Thoracic aorta (tissue), 2 donors: ENCODE measurements around the gene RPS28. TPM values are rescaled to one million over a fixed set of nuclear protein-coding genes. Genes with fewer than 3 reads are reported as not detected.

Source experiments
- ATAC-seq: fragments of 150-250 bp; one replicate; pipeline ENCODE4 v1.8.0; 2017; ENCODE audit warnings: low read depth; ENCODE audit not compliant: insufficient number of reproducible peaks, low FRiP score
- DNase-seq: peaks from one replicate; pipeline ENCODE4 v3.0.0-alpha.2; 2020; ENCODE audit warnings: low spot score
- H3K27ac ChIP-seq, 2 donors: fragments of 200-600 bp; sonication (generic); 1 replicate in 1 of 2; 2 replicates in 1 of 2; pipeline ENCODE4 v1.5.1; 2016; ENCODE audit warnings: mild to moderate bottlenecking in 2 of 2, moderate library complexity in 2 of 2
- H3K27me3 ChIP-seq: fragments of 200-600 bp; sonication (generic); replicated peaks from 2 replicates; pipeline ENCODE4 v1.6.0; 2016; ENCODE audit warnings: mild to moderate bottlenecking; ENCODE audit not compliant: insufficient read depth
- H3K36me3 ChIP-seq: fragments of 200-600 bp; sonication (generic); one replicate; pipeline ENCODE4 v1.5.1; 2016
- H3K4me1 ChIP-seq, 2 donors: fragments of 200-600 bp; sonication (generic); 1 replicate in 1 of 2; 2 replicates in 1 of 2; pipeline versions ENCODE4 v1.5.1 to v1.6.0; 2016; ENCODE audit warnings: low read depth in 2 of 2, mild to moderate bottlenecking in 1 of 2; ENCODE audit not compliant: control insufficient read depth in 1 of 2
- H3K4me3 ChIP-seq: fragments of 200-600 bp; sonication (generic); 2 replicates; pipeline ENCODE4 v1.5.1; 2016; ENCODE audit warnings: mild to moderate bottlenecking
- H3K9me3 ChIP-seq: fragments of 200-600 bp; sonication (generic); 2 replicates; pipeline ENCODE4 v1.5.1; 2016
- total RNA-seq, 2 donors: library from RNA; depleted of rRNA; stranded (reverse); fragments of >200 nt; gene quantifications; one replicate each; pipeline versions ENCODE4 v1.1.0 to v1.2.3, GENCODE V29; 2016
- TF ChIP-seq, protein P1 (sequence below): fragments of 200-600 bp; sonication (generic); IDR thresholded peaks from one replicate; pipeline ENCODE4 v1.5.1; 2019; ENCODE audit warnings: antibody characterized with exemption

The RPS28 gene
- total RNA-seq, 2 donors from 2014 or later = 146 to 179 TPM

DNA sequence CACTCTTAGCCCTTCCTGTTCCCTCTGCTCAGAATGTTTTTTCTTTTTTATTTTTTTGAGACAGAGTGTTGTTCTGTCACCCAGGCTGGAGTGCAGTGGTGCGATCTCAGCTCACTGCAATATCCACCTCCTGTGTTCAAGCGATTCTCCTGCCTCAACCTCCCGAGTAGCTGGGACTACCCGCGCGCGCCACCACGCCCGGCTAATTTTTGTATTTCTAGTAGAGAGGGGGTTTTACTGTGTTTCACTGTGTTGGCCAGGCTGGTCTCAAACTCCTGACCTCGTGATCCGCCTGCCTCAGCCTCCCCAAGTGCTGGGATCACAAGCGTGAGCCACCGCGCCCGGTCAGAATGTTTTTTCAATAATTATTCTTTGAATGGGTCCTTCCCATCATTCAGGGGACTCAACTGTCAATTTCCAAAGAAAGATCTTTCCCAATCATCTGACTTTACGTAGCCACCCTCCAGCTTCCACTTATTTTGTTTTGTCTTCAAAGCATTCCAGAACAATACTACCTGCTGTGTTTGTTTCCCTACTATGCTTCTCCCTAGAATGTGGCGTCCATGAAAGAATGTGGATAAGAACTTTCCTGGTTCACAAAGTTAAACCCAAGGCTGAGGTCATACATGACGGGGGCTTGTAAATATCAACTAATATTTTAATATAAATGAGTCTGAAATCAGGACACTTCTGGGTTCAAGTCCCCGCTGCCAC, 1.3 kb upstream of the RPS28 start:
- Histone ChIP-seq H3K36me3 (peaks cover 26% of the 10 kb centered on the region), H3K4me1 (peaks cover 22 to 26% of the 10 kb centered on the region in 2 donors), H3K27me3 (no peaks in the 10 kb centered on the region), H3K4me3 (peak overlapping the region; percentile 91), H3K9me3 (no peaks in the 10 kb centered on the region), H3K27ac (no peak overlapping the region)
- DNase-seq (no peak), ATAC-seq (no peak)
- TF ChIP-seq, protein P1, sequence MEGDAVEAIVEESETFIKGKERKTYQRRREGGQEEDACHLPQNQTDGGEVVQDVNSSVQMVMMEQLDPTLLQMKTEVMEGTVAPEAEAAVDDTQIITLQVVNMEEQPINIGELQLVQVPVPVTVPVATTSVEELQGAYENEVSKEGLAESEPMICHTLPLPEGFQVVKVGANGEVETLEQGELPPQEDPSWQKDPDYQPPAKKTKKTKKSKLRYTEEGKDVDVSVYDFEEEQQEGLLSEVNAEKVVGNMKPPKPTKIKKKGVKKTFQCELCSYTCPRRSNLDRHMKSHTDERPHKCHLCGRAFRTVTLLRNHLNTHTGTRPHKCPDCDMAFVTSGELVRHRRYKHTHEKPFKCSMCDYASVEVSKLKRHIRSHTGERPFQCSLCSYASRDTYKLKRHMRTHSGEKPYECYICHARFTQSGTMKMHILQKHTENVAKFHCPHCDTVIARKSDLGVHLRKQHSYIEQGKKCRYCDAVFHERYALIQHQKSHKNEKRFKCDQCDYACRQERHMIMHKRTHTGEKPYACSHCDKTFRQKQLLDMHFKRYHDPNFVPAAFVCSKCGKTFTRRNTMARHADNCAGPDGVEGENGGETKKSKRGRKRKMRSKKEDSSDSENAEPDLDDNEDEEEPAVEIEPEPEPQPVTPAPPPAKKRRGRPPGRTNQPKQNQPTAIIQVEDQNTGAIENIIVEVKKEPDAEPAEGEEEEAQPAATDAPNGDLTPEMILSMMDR = no peak

DNA sequence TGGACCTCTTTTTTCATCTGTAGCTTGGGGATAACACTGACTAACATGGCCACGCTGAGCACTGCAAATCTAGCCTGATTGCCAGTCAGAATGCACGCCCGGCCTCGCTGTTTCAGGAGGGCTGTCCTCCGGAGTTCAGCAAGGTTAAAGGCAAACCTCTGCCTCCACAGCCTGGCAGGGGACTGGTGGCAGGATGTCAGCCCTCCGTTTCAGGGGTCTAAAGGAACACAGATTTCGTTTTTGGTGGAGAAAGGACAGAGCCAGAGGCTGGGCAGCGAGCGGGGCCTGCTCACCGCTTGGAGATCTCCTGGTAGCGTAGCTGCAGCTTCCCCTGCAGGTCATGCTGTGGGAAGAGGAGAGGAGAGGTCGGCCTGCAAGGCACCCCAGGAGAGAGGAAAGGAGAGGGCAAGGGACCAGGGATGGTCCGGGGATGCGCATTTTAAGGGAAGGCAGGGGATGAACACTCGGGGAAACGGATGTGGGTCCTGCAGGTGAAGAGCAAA, 681 bp upstream of the RPS28 start:
- TF ChIP-seq, protein P1 = no peak
- Histone ChIP-seq H3K4me1 (peaks cover 22 to 26% of the 10 kb centered on the region in 2 donors), H3K27me3 (no peaks in the 10 kb centered on the region), H3K36me3 (peaks cover 19% of the 10 kb centered on the region), H3K9me3 (no peaks in the 10 kb centered on the region), H3K27ac (peak overlapping the region; percentile 76 to 79), H3K4me3 (peak overlapping the region; percentile 91)
- DNase-seq (no peak), ATAC-seq (peak; percentile 5)

DNA sequence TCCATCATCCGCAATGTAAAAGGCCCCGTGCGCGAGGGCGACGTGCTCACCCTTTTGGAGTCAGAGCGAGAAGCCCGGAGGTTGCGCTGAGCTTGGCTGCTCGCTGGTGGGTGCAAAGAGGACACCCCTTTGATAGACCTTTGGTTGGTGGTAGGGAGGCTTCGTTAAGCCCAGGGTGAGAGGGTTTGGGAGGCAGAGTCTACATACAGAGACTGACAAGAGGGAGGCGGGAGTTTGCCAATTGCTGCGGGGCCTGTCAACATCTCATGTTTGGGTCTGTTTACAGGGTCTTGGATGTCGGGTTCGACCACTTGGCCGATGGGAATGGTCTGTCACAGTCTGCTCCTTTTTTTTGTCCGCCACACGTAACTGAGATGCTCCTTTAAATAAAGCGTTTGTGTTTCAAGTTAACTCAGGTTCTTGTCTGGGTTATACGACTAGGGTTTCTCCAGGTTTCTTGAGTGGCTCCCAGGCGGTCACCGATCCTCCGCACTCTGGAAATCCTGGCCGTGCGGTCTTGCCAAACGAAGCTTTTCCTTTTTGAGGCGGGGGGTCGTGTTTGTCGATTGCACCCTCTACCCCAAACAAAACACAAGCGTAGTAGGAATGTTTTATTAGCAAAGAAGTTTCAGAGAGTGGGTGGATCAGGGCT, 816 bp downstream of the RPS28 start:
- Histone ChIP-seq H3K36me3 (peaks cover 13% of the 10 kb centered on the region), H3K4me3 (peak overlapping the region; percentile 91), H3K9me3 (no peaks in the 10 kb centered on the region), H3K27me3 (no peaks in the 10 kb centered on the region), H3K27ac (peak overlapping the region; percentile 76 to 79), H3K4me1 (peaks cover 22 to 26% of the 10 kb centered on the region in 2 donors)
- ATAC-seq (no peak), DNase-seq (no peak)
- TF ChIP-seq, protein P1 = no peak

DNA sequence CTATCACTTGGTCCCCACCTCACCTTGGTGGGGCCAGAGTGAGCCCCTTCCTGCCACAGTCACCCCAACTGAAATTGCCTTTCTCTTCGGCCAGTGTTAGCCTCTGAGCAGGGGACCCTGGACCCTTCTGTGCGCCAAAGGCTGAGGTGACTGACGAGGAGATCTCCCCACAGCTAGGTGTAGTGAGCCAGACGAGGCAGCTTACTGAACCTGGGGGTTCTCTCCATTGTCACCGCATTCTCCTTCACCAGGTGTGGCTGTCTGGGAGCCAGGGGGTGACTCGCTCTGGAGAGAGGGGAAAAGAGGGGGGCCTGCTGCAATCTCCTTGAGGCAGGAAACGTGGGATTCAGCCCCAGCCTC, 1.3 kb downstream of the RPS28 start:
- Histone ChIP-seq H3K27ac (no peak overlapping the region), H3K4me3 (peak overlapping the region; percentile 91), H3K27me3 (no peaks in the 10 kb centered on the region), H3K9me3 (no peaks in the 10 kb centered on the region), H3K36me3 (peaks cover 13% of the 10 kb centered on the region), H3K4me1 (peaks cover 22 to 26% of the 10 kb centered on the region in 2 donors)
- TF ChIP-seq, protein P1 = no peak
- DNase-seq (no peak), ATAC-seq (no peak)

DNA sequence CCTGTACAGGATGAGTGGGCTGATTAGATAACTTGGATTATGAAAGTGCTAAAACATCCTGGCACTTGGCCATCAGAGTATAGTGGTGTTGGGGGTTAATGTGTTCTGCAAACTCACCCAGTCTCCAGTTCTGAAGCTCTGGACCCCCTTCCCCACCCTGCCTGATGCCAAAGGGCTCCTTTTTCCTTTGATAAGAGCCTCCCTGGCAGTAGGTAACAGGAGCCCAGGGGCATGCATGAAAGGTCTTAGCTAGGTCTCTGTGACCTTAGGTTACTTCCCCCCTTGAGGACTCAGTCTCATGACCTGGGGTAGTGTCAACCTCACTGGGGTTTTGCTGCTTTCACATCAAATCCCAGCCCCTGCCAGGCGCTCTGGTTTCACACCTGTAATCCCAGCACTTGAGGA, 2.5 kb downstream of the RPS28 start:
- H3K36me3 ChIP-seq = peaks cover 13% of the 10 kb centered on the region
- DNase-seq = no peak
- TF ChIP-seq, protein P1 = no peak
- peaks cover 22 to 26% of the 10 kb centered on the region in 2 donors for H3K4me1 ChIP-seq
- no peaks in the 10 kb centered on the region for H3K9me3 ChIP-seq
- H3K27me3 ChIP-seq = no peaks in the 10 kb centered on the region
- no peak overlapping the region for H3K4me3 ChIP-seq
- ATAC-seq = no peak
- no peak overlapping the region for H3K27ac ChIP-seq
